ENCODE measurements around the gene PAQR6.

DNA sequence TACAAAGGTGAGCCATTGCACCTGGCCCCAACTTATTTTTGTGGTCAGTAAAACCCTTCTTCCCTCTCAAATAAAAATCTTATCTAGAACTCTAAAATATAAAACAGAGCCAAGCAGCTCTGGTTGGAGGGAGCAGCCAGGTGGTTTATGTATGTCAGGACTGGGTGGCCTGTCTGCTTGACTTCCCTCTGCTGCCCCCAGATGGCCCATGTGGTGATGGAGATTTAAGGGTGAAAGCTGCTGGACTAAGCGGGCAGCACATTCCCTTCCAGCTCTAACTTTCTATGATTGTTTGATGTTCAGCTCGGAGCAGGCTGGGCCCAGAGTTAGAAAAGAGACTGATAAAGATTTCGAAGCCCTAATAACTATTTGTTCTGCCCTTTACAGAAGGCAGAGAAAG lies 11.9 kb upstream of the PAQR6 start:
- TF ChIP-seq, protein P1, sequence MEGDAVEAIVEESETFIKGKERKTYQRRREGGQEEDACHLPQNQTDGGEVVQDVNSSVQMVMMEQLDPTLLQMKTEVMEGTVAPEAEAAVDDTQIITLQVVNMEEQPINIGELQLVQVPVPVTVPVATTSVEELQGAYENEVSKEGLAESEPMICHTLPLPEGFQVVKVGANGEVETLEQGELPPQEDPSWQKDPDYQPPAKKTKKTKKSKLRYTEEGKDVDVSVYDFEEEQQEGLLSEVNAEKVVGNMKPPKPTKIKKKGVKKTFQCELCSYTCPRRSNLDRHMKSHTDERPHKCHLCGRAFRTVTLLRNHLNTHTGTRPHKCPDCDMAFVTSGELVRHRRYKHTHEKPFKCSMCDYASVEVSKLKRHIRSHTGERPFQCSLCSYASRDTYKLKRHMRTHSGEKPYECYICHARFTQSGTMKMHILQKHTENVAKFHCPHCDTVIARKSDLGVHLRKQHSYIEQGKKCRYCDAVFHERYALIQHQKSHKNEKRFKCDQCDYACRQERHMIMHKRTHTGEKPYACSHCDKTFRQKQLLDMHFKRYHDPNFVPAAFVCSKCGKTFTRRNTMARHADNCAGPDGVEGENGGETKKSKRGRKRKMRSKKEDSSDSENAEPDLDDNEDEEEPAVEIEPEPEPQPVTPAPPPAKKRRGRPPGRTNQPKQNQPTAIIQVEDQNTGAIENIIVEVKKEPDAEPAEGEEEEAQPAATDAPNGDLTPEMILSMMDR (IDR thresholded peaks at IDR 0.05; ENCODE audit: insufficient read depth, low read length), result no peak
- TF ChIP-seq, protein P2, sequence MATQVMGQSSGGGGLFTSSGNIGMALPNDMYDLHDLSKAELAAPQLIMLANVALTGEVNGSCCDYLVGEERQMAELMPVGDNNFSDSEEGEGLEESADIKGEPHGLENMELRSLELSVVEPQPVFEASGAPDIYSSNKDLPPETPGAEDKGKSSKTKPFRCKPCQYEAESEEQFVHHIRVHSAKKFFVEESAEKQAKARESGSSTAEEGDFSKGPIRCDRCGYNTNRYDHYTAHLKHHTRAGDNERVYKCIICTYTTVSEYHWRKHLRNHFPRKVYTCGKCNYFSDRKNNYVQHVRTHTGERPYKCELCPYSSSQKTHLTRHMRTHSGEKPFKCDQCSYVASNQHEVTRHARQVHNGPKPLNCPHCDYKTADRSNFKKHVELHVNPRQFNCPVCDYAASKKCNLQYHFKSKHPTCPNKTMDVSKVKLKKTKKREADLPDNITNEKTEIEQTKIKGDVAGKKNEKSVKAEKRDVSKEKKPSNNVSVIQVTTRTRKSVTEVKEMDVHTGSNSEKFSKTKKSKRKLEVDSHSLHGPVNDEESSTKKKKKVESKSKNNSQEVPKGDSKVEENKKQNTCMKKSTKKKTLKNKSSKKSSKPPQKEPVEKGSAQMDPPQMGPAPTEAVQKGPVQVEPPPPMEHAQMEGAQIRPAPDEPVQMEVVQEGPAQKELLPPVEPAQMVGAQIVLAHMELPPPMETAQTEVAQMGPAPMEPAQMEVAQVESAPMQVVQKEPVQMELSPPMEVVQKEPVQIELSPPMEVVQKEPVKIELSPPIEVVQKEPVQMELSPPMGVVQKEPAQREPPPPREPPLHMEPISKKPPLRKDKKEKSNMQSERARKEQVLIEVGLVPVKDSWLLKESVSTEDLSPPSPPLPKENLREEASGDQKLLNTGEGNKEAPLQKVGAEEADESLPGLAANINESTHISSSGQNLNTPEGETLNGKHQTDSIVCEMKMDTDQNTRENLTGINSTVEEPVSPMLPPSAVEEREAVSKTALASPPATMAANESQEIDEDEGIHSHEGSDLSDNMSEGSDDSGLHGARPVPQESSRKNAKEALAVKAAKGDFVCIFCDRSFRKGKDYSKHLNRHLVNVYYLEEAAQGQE (IDR thresholded peaks at IDR 0.05; ENCODE audit: insufficient replicate concordance, low read depth), result no peak
- TF ChIP-seq POLR2AphosphoS5 (IDR thresholded peaks at IDR 0.05; ENCODE audit: low read depth) (no peak), GABPA (IDR thresholded peaks at IDR 0.05; ENCODE audit: low read depth) (no peak)
